Loucy (cell line): ENCODE measurements around the gene GMPPA.

ENCODE experiments used
- CTCF ChIP-seq: fragments of 200-600 bp; sonication (generic); conservative IDR thresholded peaks from 2 replicates; pipeline ENCODE4 v1.5.1; 2014; ENCODE audit warnings: mild to moderate bottlenecking, antibody characterized with exemption, low read length
- EZH2phosphoT487 ChIP-seq: fragments of 200-600 bp; IDR thresholded peaks from 2 replicates; pipeline ENCODE4 v1.6.1; 2018; ENCODE audit warnings: antibody characterized with exemption, mild to moderate bottlenecking, moderate library complexity, borderline replicate concordance

DNA sequence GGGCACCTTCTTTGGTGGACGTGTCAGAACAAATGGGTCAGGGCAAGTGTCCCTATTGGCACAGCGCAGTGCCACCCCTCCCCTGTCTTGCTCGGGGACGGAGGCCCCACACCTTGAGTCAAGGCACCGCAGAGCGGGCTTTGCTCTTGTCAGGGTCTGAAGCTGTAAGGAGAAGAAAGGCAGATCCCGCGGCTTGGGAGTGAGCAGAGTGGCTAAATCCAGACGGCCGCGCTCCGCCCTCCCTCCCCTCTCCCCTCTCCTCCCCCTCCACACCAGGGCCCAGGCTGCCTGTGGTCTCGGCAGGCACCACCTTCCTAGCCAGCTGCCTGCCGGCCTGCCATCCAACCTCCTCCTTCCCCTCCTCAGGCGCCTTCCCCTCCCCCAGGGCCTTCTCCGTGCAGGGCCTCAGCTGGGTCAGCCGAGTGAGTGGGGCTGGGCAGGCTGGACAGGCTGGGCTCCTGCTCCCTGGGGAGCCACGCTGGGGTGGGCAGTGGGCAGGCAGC is 38.2 kb upstream of the GMPPA start:
- TF ChIP-seq CTCF (no peak), EZH2phosphoT487 (no peak)
